NCI-H526 (cell line): Measurements from ENCODE around the gene CNTLN.
"Not testable (repeated sequence)": the region's sequence is repeated elsewhere in the genome, so short reads cannot be mapped to it uniquely, and the experiment has no call there.

ENCODE experiments used
- DNase-seq, 2 experiments: peaks; one replicate each; lab custom pipeline; 2025; lab: John Stamatoyannopoulos, UW

Gene CNTLN

DNA sequence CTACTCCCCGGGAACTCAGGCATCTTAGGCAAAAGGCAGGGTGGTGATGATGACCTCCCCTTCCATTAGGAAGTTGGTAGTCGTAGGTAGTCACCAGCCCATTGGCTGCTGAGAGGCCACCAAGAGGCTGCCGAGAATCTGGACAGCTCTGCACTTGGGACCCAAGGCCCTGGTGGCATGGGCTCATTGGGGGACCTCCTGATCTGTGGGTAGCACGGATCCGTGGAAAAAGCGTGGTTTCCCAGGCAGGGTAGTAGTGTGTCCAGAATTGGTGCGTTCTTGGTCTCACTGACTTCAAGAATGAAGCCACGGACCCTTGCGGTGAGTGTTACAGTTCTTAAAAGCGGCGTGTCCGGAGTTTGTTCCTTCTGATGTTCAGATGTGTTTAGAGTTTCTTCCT is 158.8 kb downstream of the CNTLN start:
- DNase-seq = no peak

DNA sequence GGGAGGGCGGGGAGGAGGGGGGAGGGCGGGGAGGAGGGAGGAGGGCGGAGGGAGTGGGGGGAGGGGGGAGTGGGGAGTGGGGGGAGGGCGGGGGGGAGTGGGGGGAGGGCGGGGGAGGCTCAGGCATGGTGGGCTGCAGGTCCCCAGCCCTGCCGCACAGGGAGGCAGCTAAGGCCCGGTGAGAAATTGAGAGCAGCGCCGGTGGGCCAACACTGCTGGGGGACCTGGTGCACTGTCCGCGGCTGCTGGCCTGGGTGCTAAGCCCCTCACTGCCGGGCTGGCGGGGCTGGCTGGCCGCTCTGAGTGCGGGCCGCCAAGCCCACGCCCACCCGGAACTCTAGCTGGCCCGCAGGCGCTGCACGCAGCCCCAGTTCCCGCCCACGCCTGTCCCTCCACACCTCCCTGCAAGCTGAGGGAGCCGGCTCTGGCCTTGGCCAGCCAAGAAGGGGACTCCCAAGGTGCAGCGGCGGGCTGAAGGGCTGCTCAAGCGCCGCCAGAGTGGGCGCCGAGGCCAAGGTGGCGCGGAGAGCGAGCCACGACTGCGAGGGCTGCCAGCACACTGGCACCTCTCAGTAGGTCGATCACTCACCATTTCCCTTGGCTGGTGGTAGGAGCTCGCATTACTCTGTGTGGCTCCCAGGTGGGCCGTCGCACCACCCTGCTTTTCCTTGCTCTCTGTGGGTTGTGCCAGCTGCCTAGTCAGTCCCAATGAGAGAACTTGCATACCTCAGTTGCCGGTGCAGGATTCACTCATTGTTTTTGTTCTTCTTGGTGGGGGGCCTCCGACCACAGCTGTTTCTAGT is 160.2 kb downstream of the CNTLN start:
- no peak for DNase-seq

DNA sequence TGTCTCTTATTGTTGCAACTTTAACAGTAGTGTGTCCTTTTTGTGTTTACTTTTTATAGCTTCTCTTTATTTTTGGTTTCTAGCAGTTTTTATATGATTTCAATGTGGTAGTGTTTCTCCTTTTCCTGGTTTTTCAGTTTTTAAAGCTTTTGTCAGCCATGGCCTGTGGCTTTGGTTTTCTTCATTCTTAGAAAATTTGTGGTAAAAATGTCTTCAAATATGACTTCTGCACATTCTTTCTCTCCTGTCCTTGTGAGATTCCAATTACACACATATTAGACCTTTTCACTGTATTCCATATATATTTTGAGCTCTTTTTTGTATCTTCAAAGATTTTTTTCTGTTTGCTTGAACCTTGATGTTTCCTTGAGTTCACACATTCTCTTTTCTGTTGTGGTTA is 180.5 kb downstream of the CNTLN start:
- no peak for DNase-seq

DNA sequence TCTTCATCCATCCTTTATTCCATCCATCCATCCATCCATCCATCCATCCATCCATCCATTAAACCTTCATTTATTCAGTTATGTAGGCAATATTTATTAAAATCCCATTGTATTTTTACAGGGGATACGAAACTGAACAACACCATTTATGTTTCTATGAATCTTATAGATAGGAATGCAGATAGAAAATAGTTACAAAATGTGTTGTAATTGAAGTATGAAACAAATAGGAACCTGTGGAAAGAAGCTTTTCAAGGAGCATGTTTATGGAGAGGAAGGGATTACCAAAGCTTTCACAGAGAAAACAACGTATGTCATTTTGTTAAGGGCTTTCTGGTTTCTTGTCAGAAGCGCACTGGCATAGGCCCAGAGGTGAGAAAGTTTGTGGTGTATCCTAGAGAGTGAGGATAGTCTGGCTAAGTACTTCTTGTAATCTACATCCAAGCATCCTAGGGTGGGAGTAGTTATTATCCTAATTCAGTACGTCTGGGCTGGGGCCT is 184.0 kb downstream of the CNTLN start:
- no peak for DNase-seq

DNA sequence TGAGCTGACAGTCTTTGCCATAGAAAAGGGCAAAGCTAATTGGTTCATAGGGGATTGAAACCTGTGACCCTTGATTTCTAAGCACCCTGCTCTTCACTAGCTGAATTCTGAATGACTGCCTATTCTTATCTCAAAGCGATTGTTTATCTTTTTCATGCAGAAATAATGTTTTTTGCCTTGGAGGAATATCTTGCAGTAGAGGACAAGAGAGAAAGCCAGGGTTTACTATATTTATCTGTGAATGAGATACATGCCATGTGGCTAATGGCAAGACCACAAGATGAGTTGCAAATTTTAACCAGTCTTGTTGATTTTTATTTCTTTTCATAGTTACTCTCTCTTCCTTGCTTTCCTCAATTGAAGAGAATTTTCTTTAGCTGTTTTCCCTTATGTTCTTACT is 185.0 kb downstream of the CNTLN start:
- DNase-seq = no peak

DNA sequence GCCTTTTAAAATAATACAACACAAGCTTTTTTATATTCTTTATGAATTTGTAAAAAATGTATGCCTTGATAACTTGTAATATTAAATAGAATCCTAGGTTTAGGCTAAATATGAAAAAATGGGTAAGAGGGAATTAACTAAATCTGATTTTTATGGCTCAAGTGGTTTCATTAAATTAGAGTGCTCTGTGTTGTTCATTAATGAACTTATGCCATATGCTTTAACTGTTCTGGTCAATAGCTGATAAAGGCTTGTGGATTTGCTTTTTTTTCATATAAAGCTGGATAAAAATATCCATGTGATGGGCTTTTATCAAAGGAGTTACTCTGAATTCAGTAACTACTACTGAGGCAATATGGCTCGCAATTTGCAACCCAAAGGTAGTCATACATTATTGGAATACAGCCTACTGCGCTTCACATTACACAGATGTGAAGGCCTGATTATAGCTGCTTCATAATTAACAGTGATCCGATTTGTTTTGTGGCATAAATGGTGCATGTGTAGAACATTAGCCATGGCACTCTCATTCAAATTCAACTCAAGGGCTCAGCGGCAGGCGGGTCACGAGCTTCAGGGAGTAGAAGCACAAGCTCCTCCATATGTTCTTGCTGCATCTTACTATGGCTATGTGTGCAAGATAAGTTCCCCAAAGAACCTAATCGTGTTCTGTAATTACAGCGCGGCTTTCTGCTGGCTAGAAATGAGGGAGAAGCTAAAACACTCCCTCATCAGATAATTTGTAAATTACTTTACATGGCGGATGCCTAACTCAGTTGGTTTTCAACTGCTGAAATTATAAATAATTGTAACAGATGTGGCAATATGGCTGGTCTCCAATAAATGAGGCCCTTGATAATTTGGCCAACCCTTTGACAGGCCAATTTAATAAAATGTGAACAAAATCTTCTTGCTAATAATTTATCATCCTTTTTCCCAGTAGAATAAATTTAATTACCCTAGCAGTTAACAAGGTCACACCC is 188.3 kb downstream of the CNTLN start:
- DNase-seq = no peak

DNA sequence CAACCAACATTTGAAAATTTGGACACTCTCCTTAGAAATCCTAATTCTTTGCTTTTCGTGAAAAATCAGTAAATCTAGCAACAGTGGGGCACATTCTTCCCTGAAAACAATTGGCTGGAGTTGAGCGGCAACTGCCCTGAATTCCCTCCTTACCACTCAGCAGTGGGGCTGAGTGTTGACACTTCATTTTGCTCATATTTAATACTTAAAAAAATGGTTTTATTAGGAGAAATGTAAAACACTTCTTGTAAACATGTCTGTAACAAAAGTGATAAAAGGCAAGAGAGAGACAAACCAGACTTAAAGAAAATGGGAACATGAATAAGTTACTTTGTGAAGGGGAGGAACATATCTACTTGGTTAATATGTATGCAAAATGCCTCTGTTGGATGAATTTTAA is 193.5 kb downstream of the CNTLN start:
- DNase-seq = no peak

DNA sequence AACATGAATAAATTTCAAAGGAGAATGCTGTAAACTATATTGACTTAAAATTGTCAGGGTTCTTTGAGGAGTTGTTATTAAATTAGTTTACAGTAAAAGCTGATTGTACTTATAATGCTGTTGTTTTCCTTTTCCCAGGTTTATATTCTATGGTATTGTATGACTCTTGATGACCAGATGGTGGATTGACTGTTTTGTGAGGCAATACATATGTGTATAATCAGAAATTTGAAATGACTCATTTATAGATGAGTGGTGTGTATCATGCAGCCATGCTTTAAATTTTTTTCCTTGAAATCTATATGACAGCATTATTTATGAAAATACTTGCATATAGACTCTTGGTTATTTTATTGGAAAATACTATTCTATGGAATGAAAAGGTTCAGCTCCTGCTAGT is 195.3 kb downstream of the CNTLN start:
- DNase-seq = no peak

DNA sequence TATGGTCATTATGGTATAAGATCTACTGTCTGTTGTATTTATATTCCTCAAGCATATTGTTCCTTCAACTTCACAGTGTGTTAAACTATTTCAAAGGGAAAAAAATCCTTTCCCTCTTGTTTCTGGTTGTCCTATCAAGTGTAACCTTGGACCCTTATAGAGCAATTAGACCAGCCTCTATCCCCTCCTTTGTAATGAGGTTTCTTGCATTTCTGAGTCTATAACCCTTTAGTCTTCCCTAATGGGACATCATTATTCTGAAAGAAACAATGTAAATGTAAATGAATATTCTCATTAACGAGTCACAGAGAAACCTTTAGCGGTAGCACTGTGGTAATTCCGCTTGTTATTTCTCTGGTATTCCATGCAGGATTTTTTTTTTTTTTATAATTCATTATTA is 197.3 kb downstream of the CNTLN start:
- DNase-seq = no peak

DNA sequence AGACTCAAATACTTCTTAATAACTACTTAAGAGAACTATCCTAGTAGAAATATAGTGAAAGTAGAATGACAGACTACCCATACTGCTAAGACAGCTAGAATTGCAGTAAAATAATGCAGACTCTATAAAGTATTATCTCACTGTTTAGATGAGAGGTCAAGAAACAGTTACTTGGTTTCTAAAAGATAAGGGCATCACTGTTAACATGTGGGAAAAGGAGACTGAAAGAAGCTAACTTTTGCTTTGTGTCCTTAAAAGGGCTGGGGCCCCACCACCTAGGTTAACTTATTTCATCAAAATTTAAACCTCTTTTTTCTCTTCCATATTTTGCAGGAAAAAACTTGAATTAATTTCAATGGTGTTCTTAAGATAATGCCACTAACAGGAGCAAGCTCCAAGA is 204.3 kb downstream of the CNTLN start:
- no peak for DNase-seq

DNA sequence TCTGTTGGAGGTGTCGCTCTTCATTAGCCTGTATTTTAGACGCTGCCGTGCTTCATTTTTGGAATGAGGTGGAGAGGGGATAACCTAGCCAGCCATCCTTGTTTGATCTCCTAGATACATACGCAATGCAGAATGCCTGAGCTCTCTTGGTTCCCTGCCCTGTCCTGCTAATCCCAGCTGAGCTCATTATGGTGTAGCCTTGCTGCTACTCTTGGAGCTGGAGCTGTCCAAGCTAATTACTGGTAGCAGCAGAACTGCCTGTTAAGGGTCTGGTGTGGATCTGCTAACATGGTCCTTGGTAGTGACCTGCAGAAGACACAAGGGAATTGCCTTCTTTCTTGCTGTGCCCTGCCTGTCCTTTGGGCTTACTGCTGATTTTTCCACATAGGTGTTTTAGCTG is 207.9 kb downstream of the CNTLN start:
- DNase-seq = peak in 1 of 2 experiments; percentile 10

DNA sequence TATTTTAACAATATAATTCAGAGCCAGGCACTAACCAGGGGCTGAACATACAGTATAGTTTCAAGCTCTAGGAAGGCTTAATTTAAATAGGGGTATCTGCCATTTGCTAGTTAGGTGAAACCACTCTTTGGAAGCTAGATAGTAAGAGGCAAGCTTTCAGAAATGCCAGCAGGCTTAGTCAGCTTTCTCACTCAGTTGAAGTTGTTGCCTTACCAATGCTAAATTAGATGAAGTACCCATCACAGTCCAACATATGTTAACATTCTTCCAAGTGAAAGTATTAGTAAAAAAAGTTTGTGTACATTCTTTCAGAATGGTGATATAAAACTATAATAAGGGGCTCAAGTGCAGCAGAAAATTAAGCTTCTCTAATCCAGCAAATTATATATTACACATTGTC is 215.0 kb downstream of the CNTLN start:
- DNase-seq = no peak

DNA sequence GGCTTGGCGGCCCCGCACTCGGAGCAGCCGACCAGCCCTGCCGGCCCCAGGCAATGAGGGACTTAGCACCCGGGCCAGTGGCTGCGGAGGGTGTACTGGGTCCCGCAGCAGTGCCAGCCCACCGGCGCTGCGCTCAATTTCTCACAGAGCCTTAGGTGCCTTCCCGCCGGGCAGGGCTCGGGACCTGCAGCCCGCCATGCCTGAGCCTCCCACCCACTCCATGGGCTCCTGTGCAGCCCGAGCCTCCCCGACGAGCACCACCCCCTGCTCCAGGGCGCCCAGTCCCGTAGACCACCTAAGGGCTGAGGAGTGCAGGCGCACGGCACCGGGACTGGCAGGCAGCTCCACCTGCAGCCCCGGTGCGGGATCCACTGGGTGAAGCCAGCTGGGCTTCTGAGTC is 219.2 kb downstream of the CNTLN start:
- not testable (repeated sequence) for DNase-seq

DNA sequence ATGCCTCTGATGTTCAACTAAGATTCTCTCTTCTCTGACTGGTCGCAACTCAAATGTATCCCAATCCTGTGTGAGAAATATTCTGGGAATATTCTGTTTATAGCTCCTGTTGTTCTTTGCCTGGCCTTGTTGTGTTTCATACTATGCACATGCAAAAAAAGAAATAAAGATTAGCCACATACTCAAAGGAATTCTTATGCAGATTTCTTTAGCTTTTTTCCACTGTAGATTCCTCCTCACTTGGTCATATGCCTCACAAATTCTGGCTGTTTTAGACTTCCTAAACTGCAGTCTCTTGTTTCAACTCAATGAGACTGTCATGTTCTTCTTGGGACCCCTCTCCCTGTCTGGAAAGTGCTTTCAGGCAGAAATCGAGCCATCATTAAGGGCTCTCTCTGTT is 226.5 kb downstream of the CNTLN start:
- no peak for DNase-seq

DNA sequence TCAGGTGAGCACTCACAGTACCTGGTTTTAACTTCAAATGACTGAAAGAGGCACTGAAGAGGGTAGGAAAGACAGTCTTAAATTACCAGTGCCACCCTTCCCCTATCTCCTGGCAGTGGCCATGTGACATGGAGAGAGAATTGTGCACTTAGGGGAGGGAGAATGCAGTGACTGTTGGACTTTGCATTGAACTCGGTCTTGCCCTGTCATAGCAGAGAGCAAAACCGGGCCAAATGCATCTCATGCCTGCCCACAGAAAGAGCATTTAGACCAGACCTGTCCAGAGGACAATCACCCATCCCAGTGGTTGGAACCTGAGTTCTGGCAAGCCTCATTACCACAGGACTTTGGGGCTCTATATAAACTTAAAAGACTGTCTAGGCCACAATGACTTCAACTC is 232.2 kb downstream of the CNTLN start:
- DNase-seq = no peak

DNA sequence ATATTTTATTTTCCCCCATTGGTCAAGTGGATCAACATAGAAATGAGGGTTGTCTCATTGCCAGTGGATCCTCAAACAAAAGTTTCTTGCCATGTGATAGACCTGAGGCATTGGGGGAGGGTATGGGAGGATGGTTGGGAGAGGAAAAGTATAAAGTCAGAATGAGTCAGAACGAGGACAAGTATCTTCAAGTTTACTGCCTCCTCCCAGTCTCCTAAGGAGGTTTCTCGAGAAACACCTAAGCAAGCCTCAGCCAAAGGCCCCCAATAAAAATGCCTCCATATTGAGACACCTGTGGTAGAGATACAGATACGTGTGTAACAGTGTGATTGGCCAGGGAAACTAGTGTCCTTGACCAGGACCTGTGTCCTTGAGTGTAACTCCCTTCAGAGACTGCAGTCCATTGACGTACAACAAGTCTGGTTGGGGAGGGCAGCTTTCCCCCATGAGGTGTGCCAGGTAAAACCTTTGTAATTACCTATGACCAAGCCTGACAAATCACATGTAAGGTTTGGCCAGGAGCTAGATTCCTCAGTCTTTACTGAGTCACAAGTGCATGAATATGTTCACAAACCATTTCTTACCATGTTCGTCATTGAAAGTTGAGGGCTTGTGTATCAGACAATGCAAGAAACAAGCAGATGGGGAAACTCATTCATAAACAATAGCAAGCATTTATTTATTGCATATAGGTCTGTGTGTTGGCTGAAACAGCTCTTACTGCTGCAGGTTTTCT is 245.5 kb downstream of the CNTLN start:
- DNase-seq = no peak

DNA sequence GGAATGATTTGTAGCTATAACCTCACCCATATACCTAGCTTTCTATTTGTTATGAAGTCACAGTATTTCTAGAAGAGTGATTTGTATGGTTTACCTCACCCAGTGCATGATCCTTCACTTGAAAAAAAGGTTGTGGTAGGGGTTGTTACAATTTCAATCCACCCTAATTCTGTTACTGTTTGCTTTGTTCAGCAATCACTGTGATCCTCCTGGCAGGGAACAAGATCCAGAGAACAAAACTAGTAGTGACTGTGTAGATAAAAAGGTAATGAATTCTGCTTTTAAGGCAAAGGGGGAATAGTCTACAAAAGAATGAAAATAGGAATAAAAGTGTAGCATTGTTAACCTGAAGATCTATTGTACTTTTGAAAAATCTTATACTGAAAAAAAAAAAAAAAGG is 252.7 kb downstream of the CNTLN start:
- no peak for DNase-seq

DNA sequence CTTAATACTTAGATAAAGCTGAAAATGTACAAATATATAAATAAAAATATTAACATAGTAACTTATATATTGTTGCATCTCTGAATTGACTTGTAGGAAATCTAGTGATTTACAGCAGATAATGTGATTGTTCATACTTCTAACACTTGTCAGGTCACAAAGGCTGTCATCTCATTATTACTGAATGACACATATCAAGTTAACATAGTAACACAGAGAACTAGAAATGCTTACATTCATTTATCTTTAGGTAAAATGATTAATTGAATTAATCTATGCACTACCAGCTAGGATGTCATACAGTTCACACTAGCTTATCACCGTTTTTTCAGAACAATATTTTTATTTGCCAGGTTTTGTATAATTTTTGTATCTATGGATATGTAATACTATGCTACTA is 254.2 kb downstream of the CNTLN start:
- no peak for DNase-seq

DNA sequence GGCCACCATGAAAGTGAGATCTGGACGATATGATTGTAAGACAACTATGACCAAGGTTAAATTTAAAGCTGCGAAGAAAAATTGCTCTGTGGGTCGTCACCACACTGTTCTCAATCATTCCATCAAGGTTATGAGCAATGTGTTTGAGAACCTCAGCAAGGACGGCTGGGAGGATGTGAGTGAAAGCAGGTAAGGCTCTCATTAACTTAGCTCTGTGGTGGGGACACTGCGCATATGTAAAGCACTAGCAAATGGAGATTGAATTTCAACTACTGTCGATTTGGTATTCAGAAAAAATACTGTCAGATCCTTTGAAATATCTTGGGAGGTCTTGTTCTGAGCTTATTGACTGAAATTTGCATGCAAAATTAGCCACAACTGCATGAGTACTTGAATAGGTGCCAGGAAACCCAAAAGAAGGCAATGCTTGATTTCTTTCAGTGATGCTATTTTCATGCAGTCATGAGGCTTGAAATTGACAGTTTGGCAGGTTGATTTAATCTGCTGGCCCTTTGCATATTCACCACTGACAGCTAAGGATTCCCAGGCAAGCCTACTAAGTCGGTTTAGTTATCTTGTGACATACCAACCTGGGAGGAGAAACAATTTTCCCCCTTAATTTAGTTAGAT is 260.2 kb downstream of the CNTLN start:
- DNase-seq = peak; percentile 91 to 95

DNA sequence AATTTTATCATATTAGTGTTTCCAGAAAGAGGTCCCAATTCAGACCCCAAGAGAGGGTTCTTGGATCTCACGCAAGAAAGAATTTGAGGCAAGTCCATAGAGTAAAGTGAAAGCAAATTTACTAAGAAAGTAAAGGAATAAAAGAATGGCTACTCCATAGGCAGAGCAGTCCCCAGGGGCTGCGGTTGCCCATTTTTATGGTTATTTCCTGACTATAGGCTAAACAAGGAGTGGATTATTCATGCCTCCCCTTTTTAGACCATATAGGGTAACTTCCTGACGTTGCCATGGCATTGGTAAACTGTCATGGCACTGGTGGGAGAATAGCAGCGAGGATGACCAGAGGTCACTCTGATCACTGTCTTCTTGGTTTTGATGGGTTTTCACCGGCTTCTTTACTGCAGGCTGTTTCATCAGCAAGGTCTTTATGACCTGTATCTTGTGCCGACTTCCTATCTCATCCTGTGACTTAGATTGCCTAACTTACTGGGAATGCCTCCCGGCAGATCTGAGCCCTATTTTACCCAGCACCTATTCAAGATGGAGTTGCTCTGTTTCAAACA is 262.4 kb downstream of the CNTLN start:
- not testable (repeated sequence) for DNase-seq

DNA sequence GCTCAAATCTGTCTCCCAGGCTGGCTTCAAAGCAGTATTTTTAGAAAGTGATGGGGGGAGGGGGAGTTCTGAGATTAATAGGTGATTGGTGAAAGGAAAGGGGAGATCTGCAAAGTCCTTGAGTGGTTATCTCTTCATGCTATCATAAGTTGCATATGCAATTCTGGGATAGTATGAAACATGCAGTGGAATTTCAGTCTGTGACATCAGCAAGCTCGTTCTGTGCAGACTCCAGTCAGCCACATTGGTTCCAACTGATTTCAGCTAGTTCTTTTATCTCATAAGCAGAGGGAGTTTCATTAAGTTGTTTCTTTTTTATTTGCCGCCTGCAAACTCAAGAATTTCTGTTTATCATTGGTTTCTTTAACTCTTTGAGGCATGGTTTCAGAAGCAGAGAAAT is 263.5 kb downstream of the CNTLN start:
- DNase-seq = no peak
